BJ (cell line): Measurements from ENCODE around the gene INSYN1. TPM values are rescaled to one million over a fixed set of nuclear protein-coding genes. Genes with fewer than 3 reads are reported as not detected.

Experiments
- CTCF ChIA-PET: fragments of 350-600 bp; formaldehyde crosslinking; extraction: SDS; loops from one replicate; lab custom pipeline; 2021; ENCODE audit warnings: antibody characterized with exemption, inconsistent platforms; lab: Yijun Ruan, JAX
- POLR2A ChIA-PET: fragments of 300-600 bp; sonication (Branson Sonifier 250); formaldehyde crosslinking; extraction: SDS; loops from one replicate; lab custom pipeline; 2021; ENCODE audit warnings: antibody characterized with exemption; lab: Charles Lee
- DNase-seq: peaks from one replicate; pipeline ENCODE4 v3.0.0-alpha.2; 2011; ENCODE audit warnings: low read depth
- H3K27me3 ChIP-seq: 2 replicates; pipeline ENCODE4 v1.6.0; 2011; ENCODE audit warnings: low read length; ENCODE audit not compliant: control insufficient read depth, insufficient read depth
- H3K36me3 ChIP-seq: 2 replicates; pipeline ENCODE4 v1.5.1; 2011; ENCODE audit warnings: low read length; ENCODE audit not compliant: control insufficient read depth, insufficient read depth
- H3K4me3 ChIP-seq: 2 replicates; pipeline ENCODE4 v1.5.1; 2011; ENCODE audit warnings: low read depth, mild to moderate bottlenecking, control low read depth, low read length
- polyA plus RNA-seq: library from polyadenylated mRNA; depleted of rRNA; stranded (reverse); fragments of >200 nt; gene quantifications from 2 replicates; pipeline ENCODE4 v1.2.3, GENCODE V29; 2011
- TF ChIP-seq, protein P1 (sequence below): IDR thresholded peaks from 2 replicates; pipeline ENCODE4 v1.5.1; 2011; ENCODE audit warnings: low read depth, mild to moderate bottlenecking, control low read depth, inconsistent platforms, low read length, moderate library complexity; ENCODE audit not compliant: insufficient read depth

The INSYN1 gene
- polyA plus RNA-seq, 1 experiment: 3.5 TPM

GRCh38 chr15:73773428-73773827, 20.3 kb upstream of the INSYN1 start:
- ChIA-PET CTCF (no interaction called here), POLR2A (interaction anchor here (0.6 kb wide), 1 partner anchor 27 kb away, joined by 3 read pairs; no protein-coding TSS in a partner anchor)
- no peak for DNase-seq
- Histone ChIP-seq H3K36me3 (no peaks in the 10 kb centered on the region), H3K27me3 (peaks cover 12% of the 10 kb centered on the region), H3K4me3 (no peak overlapping the region)
- TF ChIP-seq, protein P1, sequence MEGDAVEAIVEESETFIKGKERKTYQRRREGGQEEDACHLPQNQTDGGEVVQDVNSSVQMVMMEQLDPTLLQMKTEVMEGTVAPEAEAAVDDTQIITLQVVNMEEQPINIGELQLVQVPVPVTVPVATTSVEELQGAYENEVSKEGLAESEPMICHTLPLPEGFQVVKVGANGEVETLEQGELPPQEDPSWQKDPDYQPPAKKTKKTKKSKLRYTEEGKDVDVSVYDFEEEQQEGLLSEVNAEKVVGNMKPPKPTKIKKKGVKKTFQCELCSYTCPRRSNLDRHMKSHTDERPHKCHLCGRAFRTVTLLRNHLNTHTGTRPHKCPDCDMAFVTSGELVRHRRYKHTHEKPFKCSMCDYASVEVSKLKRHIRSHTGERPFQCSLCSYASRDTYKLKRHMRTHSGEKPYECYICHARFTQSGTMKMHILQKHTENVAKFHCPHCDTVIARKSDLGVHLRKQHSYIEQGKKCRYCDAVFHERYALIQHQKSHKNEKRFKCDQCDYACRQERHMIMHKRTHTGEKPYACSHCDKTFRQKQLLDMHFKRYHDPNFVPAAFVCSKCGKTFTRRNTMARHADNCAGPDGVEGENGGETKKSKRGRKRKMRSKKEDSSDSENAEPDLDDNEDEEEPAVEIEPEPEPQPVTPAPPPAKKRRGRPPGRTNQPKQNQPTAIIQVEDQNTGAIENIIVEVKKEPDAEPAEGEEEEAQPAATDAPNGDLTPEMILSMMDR: no peak

GRCh38 chr15:73771385-73772045, 18.4 kb upstream of the INSYN1 start:
- TF ChIP-seq, protein P1: no peak
- CTCF ChIA-PET: interaction anchor here (1.3 kb wide), 1 partner anchor 30 kb away, joined by 3 read pairs; no protein-coding TSS in a partner anchor
- no peak for DNase-seq
- POLR2A ChIA-PET: no interaction called here
- Histone ChIP-seq H3K27me3 (peaks cover 17% of the 10 kb centered on the region), H3K36me3 (no peaks in the 10 kb centered on the region), H3K4me3 (no peak overlapping the region)

GRCh38 chr15:73770050-73770449, 16.9 kb upstream of the INSYN1 start:
- POLR2A ChIA-PET: no interaction called here
- CTCF ChIA-PET: interaction anchor here (0.8 to 1.2 kb wide), 2 partner anchors 13 to 18 kb away, joined by 3 to 5 read pairs; no protein-coding TSS in a partner anchor
- peaks cover 17% of the 10 kb centered on the region for H3K27me3 ChIP-seq
- no peak for DNase-seq
- TF ChIP-seq, protein P1: no peak
- no peaks in the 10 kb centered on the region for H3K36me3 ChIP-seq
- H3K4me3 ChIP-seq: no peak overlapping the region

GRCh38 chr15:73767806-73768501, 14.8 kb upstream of the INSYN1 start:
- H3K4me3 ChIP-seq: no peak overlapping the region
- ChIA-PET POLR2A (no interaction called here), CTCF (interaction anchor here (1.2 kb wide), 2 partner anchors 9 to 13 kb away, joined by 3 read pairs; no protein-coding TSS in a partner anchor)
- peaks cover 20% of the 10 kb centered on the region for H3K27me3 ChIP-seq
- DNase-seq: no peak
- TF ChIP-seq, protein P1: no peak
- H3K36me3 ChIP-seq: no peaks in the 10 kb centered on the region

DNA sequence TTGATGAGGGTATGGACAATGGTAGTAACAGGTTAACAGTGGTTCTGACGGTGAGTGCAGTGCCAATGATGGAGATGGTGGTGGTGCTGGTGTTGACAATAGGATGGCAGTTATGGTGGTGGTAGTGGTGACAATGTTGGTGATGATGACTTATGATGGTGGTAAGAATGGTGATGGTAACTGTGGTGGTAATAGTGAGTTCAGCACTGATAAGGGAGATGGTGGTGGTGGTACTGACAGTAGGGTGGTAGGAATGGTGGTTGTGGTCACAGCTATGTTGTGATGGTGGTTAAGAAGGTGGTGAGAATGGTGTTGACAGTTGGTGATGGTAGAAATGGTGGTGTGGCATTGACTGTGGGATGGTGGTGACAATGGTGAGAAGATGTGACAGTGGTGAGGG, 13.4 kb upstream of the INSYN1 start:
- ChIA-PET POLR2A (no interaction called here), CTCF (interaction anchor here (1.0 kb wide), 1 partner anchor 16 kb away, joined by 3 read pairs; no protein-coding TSS in a partner anchor)
- H3K27me3 ChIP-seq: peaks cover 18% of the 10 kb centered on the region

More for the DNA sequence above, 13.4 kb upstream of the INSYN1 start:
- Histone ChIP-seq H3K4me3 (no peak overlapping the region), H3K36me3 (no peaks in the 10 kb centered on the region)
- TF ChIP-seq, protein P1: no peak
- DNase-seq: no peak
